ENCODE data around the gene FBXO33. TPM values are rescaled to one million over a fixed set of nuclear protein-coding genes. Genes with fewer than 3 reads are reported as not detected.
A peak's percentile ranks its signal among the peaks of the same experiment; 100 is the strongest.

The FBXO33 gene
- total RNA-seq, 1 donor from 2014 or later, result 9.4 TPM

GRCh38 chr14:39376667-39377403, 55.4 kb downstream of the FBXO33 start:
- H3K27ac Mint-ChIP-seq (ENCODE audit: unreplicated experiment), result peak overlapping the region; percentile 92
- H3K4me3 Mint-ChIP-seq (ENCODE audit: unreplicated experiment), result peak overlapping the region; percentile 31
- Histone ChIP-seq H3K9ac (ENCODE audit: low read length) (peak overlapping the region; percentile 53), H3K4me1 (ENCODE audit: insufficient read depth, low read length) (peaks cover 7% of the 10 kb centered on the region), H3K4me2 (ENCODE audit: low read length) (peak overlapping the region; percentile 76), H3K36me3 (ENCODE audit: insufficient read depth, low read length) (no peaks in the 10 kb centered on the region), H3K79me2 (ENCODE audit: insufficient read depth, low read length) (no peaks in the 10 kb centered on the region), H3K4me3 (ENCODE audit: insufficient read depth, low read depth, low read length) (no peak overlapping the region), H3K27ac (ENCODE audit: low read depth, low read length) (peak overlapping the region; percentile 46), H3K9me3 (ENCODE audit: insufficient read depth, low read depth, low read length) (no peaks in the 10 kb centered on the region), H2AFZ (ENCODE audit: low read depth, low read length) (peak overlapping the region; percentile 18), H3K27me3 (ENCODE audit: insufficient read depth, low read length) (no peaks in the 10 kb centered on the region), H4K20me1 (ENCODE audit: insufficient read depth, low read length) (no peaks in the 10 kb centered on the region)
- no peaks in the 10 kb centered on the region for H3K9me3 Mint-ChIP-seq (ENCODE audit: unreplicated experiment)
- peaks cover 24% of the 10 kb centered on the region for H3K4me1 Mint-ChIP-seq (ENCODE audit: low read depth, unreplicated experiment)
- no peaks in the 10 kb centered on the region for H3K27me3 Mint-ChIP-seq (ENCODE audit: low read depth, unreplicated experiment)
- FAIRE-seq (peak; percentile 63), DNase-seq (ENCODE audit: low read depth) (peak; percentile 46)
- TF ChIP-seq CTCF (IDR thresholded peaks at IDR 0.05; ENCODE audit: insufficient read depth, low read depth, low read length) (no peak), EZH2 (IDR thresholded peaks at IDR 0.05; ENCODE audit: insufficient read depth, low read length) (no peak)
- no peaks in the 10 kb centered on the region for H3K36me3 Mint-ChIP-seq (ENCODE audit: low read depth, unreplicated experiment)

- no peaks in the 10 kb centered on the region for H3K9me3 Mint-ChIP-seq (ENCODE audit: unreplicated experiment)
- Histone ChIP-seq H3K36me3 (ENCODE audit: insufficient read depth, low read length) (no peaks in the 10 kb centered on the region), H3K4me2 (ENCODE audit: low read length) (peak overlapping the region; percentile 57), H4K20me1 (ENCODE audit: insufficient read depth, low read length) (no peaks in the 10 kb centered on the region), H3K9ac (ENCODE audit: low read length) (peak overlapping the region; percentile 8), H3K9me3 (ENCODE audit: insufficient read depth, low read depth, low read length) (no peaks in the 10 kb centered on the region), H3K4me1 (ENCODE audit: insufficient read depth, low read length) (peaks cover 7% of the 10 kb centered on the region), H2AFZ (ENCODE audit: low read depth, low read length) (no peak overlapping the region), H3K79me2 (ENCODE audit: insufficient read depth, low read length) (no peaks in the 10 kb centered on the region), H3K27ac (ENCODE audit: low read depth, low read length) (peak overlapping the region; percentile 43), H3K27me3 (ENCODE audit: insufficient read depth, low read length) (no peaks in the 10 kb centered on the region), H3K4me3 (ENCODE audit: insufficient read depth, low read depth, low read length) (no peak overlapping the region)
- peaks cover 22% of the 10 kb centered on the region for H3K4me1 Mint-ChIP-seq (ENCODE audit: low read depth, unreplicated experiment)
- no peak overlapping the region for H3K27ac Mint-ChIP-seq (ENCODE audit: unreplicated experiment)
- TF ChIP-seq EZH2 (IDR thresholded peaks at IDR 0.05; ENCODE audit: insufficient read depth, low read length) (no peak), CTCF (IDR thresholded peaks at IDR 0.05; ENCODE audit: insufficient read depth, low read depth, low read length) (no peak)
- peak; percentile 62 for DNase-seq (ENCODE audit: low read depth)
- H3K4me3 Mint-ChIP-seq (ENCODE audit: unreplicated experiment), result no peak overlapping the region
- H3K27me3 Mint-ChIP-seq (ENCODE audit: low read depth, unreplicated experiment), result no peaks in the 10 kb centered on the region
- peak; percentile 93 for FAIRE-seq
- H3K36me3 Mint-ChIP-seq (ENCODE audit: low read depth, unreplicated experiment), result peaks cover 2% of the 10 kb centered on the region
Observed at GRCh38 chr14:39374851-39375250, 57.4 kb downstream of the FBXO33 start.

GRCh38 chr14:39372656-39373055, 59.6 kb downstream of the FBXO33 start:
- Histone ChIP-seq H3K4me3 (ENCODE audit: insufficient read depth, low read depth, low read length) (no peak overlapping the region), H2AFZ (ENCODE audit: low read depth, low read length) (no peak overlapping the region), H4K20me1 (ENCODE audit: insufficient read depth, low read length) (peaks cover 9% of the 10 kb centered on the region), H3K9me3 (ENCODE audit: insufficient read depth, low read depth, low read length) (no peaks in the 10 kb centered on the region), H3K36me3 (ENCODE audit: insufficient read depth, low read length) (no peaks in the 10 kb centered on the region), H3K9ac (ENCODE audit: low read length) (no peak overlapping the region), H3K4me2 (ENCODE audit: low read length) (no peak overlapping the region), H3K79me2 (ENCODE audit: insufficient read depth, low read length) (no peaks in the 10 kb centered on the region), H3K27me3 (ENCODE audit: insufficient read depth, low read length) (no peaks in the 10 kb centered on the region), H3K27ac (ENCODE audit: low read depth, low read length) (no peak overlapping the region), H3K4me1 (ENCODE audit: insufficient read depth, low read length) (peaks cover 7% of the 10 kb centered on the region)
- peaks cover 34% of the 10 kb centered on the region for H3K4me1 Mint-ChIP-seq (ENCODE audit: low read depth, unreplicated experiment)
- H3K4me3 Mint-ChIP-seq (ENCODE audit: unreplicated experiment), result no peak overlapping the region
- H3K27me3 Mint-ChIP-seq (ENCODE audit: low read depth, unreplicated experiment), result no peaks in the 10 kb centered on the region
- no peak overlapping the region for H3K27ac Mint-ChIP-seq (ENCODE audit: unreplicated experiment)
- DNase-seq (ENCODE audit: low read depth) (peak; percentile 26), FAIRE-seq (no peak)
- TF ChIP-seq EZH2 (IDR thresholded peaks at IDR 0.05; ENCODE audit: insufficient read depth, low read length) (no peak), CTCF (IDR thresholded peaks at IDR 0.05; ENCODE audit: insufficient read depth, low read depth, low read length) (no peak)
- H3K36me3 Mint-ChIP-seq (ENCODE audit: low read depth, unreplicated experiment), result peaks cover 2% of the 10 kb centered on the region
- H3K9me3 Mint-ChIP-seq (ENCODE audit: unreplicated experiment), result no peaks in the 10 kb centered on the region

Measured in astrocyte (in vitro differentiated cells and primary cell).